HepG2 (cell line): Measurements from ENCODE around the gene PSIP1. TPM values are rescaled to one million over a fixed set of nuclear protein-coding genes. Genes with fewer than 3 reads are reported as not detected.

ENCODE experiments used
- EEA1 ChIP-seq: sonication (generic); formaldehyde crosslinking; IDR thresholded peaks from 2 replicates; pipeline ENCODE4 v1.5.1; 2020; ENCODE audit warnings: mild to moderate bottlenecking, missing genetic modification reagents, borderline replicate concordance
- KLF15 ChIP-seq: sonication (generic); formaldehyde crosslinking; IDR thresholded peaks from 2 replicates; pipeline ENCODE4 v1.8.1; 2023; ENCODE audit warnings: borderline replicate concordance, mild to moderate bottlenecking, inconsistent platforms, missing genetic modification reagents, mixed read lengths
- MTF1 ChIP-seq: sonication (generic); formaldehyde crosslinking; IDR thresholded peaks from 2 replicates; pipeline ENCODE4 v1.5.0; 2020; ENCODE audit warnings: missing genetic modification reagents
- NFAT5 ChIP-seq: sonication (generic); formaldehyde crosslinking; IDR thresholded peaks from 2 replicates; pipeline ENCODE4 v1.4.0; 2020; ENCODE audit warnings: missing genetic modification reagents
- NFKBIZ ChIP-seq: IDR thresholded peaks from 2 replicates; pipeline ENCODE4 v1.6.1; 2018; ENCODE audit warnings: missing genetic modification reagents, missing compliant biosample characterization
- RXRB ChIP-seq: IDR thresholded peaks from 2 replicates; pipeline ENCODE4 v1.6.1; 2016; ENCODE audit warnings: borderline replicate concordance, missing genetic modification reagents, missing compliant biosample characterization
- STAT5B ChIP-seq: sonication (generic); formaldehyde crosslinking; IDR thresholded peaks from 2 replicates; pipeline ENCODE4 v1.4.0; 2020; ENCODE audit warnings: missing genetic modification reagents
- TEF ChIP-seq: sonication (generic); formaldehyde crosslinking; IDR thresholded peaks from 2 replicates; pipeline ENCODE4 v1.5.0; 2020; ENCODE audit warnings: missing genetic modification reagents
- ZFP36L1 ChIP-seq: sonication (generic); formaldehyde crosslinking; IDR thresholded peaks from 2 replicates; pipeline ENCODE4 v1.8.0; 2022; ENCODE audit warnings: mild to moderate bottlenecking, missing genetic modification reagents, moderate library complexity
- ZNF33A ChIP-seq: sonication (generic); formaldehyde crosslinking; IDR thresholded peaks from 2 replicates; pipeline ENCODE4 v1.5.1; 2020; ENCODE audit warnings: missing genetic modification reagents, mild to moderate bottlenecking, moderate library complexity, borderline replicate concordance
- ZNF510 ChIP-seq: sonication (generic); formaldehyde crosslinking; IDR thresholded peaks from 2 replicates; pipeline ENCODE4 v1.4.0; 2020; ENCODE audit warnings: low read depth, mild to moderate bottlenecking, missing genetic modification reagents
- ZNF589 ChIP-seq: sonication (generic); formaldehyde crosslinking; conservative IDR thresholded peaks from 2 replicates; pipeline ENCODE4 v1.8.0; 2022; ENCODE audit warnings: mild to moderate bottlenecking, moderate library complexity, missing genetic modification reagents
- ZNF605 ChIP-seq: sonication (generic); formaldehyde crosslinking; IDR thresholded peaks from 2 replicates; pipeline ENCODE4 v1.8.0; 2022; ENCODE audit warnings: mild to moderate bottlenecking, missing genetic modification reagents
- ZNF639 ChIP-seq: conservative IDR thresholded peaks from 2 replicates; pipeline ENCODE4 v1.6.1; 2018; ENCODE audit warnings: missing genetic modification reagents
- ZNF784 ChIP-seq: sonication (generic); formaldehyde crosslinking; IDR thresholded peaks from 2 replicates; pipeline ENCODE4 v1.5.1; 2020; ENCODE audit warnings: missing genetic modification reagents, mild to moderate bottlenecking, borderline replicate concordance
- polyA plus RNA-seq, 8 experiments: library from polyadenylated mRNA; depleted of rRNA in 3 of 8; stranded (reverse) in 7 of 8; unstranded in 1 of 8; fragments of >200 nt; fragmentation: Illumina TruSeq in 4 of 8; extraction: Trizol in 4 of 8; gene quantifications; 2 replicates each; pipeline versions ENCODE4 v1.2.1 to v1.2.3, GENCODE V29; 2011 to 2016; ENCODE audit warnings: low read depth in 4 of 8, missing spikeins in 1 of 8, mixed read lengths in 1 of 8; ENCODE audit not compliant: insufficient read depth in 1 of 8
- total RNA-seq, 5 experiments: library from RNA; depleted of rRNA; stranded (reverse); fragments of >200 nt; fragmentation: Illumina TruSeq; extraction: Trizol; gene quantifications; 2 replicates each; pipeline ENCODE4 v1.2.3, GENCODE V29; 2016; ENCODE audit warnings: low read depth in 1 of 5
- TF ChIP-seq, protein P1 (sequence below): sonication (generic); formaldehyde crosslinking; IDR thresholded peaks from 2 replicates; pipeline ENCODE4 v1.5.0; 2020; ENCODE audit warnings: missing genetic modification reagents
- TF ChIP-seq, protein P2 (sequence below): sonication (generic); formaldehyde crosslinking; IDR thresholded peaks from 2 replicates; pipeline ENCODE4 v1.4.0; 2020; ENCODE audit warnings: mild to moderate bottlenecking, missing genetic modification reagents

The PSIP1 gene
- total and polyA plus RNA-seq, 2 of the 13 experiments (the other 11 are each of a cell fraction or from before 2014, with no cell fraction given) = 12.6 to 46.4 TPM

DNA sequence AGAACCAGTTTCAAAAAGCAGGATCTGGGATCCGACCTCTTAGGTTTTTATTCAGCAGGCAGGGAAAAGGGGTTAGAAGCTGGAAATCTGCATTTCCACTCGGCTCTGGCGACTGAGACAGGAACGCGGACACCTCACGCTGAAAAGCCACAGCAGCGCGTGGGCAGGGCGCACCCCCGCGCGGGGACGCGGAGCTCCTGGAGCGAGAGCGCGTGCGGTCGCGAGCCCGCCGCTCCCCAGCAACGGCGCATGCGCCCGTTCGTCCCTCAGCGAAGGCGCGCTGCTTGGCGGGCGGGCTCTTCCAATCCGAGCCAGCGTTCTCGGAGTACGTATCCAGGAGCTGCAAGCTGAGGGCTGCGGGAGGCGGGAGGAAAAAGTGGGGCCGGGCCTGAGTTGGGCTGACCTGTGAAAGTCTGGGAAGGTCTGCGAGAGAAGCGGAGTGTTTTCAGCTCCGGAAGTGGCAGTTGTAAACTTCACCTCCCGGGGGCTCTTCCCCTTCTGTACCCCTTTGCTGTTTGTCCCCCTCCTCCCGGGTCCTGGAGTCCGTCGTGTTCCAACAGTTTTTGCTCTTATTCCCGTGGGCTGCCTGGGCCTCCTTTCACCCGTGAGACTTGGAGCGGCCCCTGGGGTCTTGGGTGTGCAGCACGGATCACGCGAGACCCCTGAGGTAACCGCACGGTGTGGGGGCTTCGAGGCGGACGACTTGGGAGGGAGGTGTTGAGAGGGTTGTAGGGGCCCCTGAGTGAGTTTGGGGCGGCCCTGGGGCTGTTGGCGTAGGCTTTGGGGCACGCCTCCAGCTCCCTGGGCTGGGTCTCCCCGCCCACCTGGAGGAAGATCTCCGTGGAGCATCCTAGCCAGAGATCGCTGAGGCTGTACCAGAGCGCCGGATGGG is 42.1 kb upstream of the PSIP1 start, which contains the start of gene CCDC171 (continued):
- TF ChIP-seq KLF15 = no peak; the same call in 1 of the 2 replicates
- no peak for TF ChIP-seq STAT5B
- TF ChIP-seq ZNF589 (CRISPR knock-in tag) = no peak
- no peak for TF ChIP-seq ZNF33A (CRISPR knock-in tag)
- peak; percentile 64; the same call in 1 of the 2 replicates for TF ChIP-seq ZNF784 (CRISPR knock-in tag)
- peak; percentile 25; the same call in 1 of the 2 replicates for TF ChIP-seq RXRB
- TF ChIP-seq, protein P1, sequence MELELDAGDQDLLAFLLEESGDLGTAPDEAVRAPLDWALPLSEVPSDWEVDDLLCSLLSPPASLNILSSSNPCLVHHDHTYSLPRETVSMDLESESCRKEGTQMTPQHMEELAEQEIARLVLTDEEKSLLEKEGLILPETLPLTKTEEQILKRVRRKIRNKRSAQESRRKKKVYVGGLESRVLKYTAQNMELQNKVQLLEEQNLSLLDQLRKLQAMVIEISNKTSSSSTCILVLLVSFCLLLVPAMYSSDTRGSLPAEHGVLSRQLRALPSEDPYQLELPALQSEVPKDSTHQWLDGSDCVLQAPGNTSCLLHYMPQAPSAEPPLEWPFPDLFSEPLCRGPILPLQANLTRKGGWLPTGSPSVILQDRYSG = no peak
- TF ChIP-seq, protein P2, sequence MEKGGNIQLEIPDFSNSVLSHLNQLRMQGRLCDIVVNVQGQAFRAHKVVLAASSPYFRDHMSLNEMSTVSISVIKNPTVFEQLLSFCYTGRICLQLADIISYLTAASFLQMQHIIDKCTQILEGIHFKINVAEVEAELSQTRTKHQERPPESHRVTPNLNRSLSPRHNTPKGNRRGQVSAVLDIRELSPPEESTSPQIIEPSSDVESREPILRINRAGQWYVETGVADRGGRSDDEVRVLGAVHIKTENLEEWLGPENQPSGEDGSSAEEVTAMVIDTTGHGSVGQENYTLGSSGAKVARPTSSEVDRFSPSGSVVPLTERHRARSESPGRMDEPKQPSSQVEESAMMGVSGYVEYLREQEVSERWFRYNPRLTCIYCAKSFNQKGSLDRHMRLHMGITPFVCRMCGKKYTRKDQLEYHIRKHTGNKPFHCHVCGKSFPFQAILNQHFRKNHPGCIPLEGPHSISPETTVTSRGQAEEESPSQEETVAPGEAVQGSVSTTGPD (CRISPR knock-in tag) = no peak
- peak; percentile 76; the same call in 1 of the 2 replicates for TF ChIP-seq ZNF605 (CRISPR knock-in tag)
- no peak for TF ChIP-seq NFKBIZ (CRISPR knock-in tag)
- TF ChIP-seq EEA1 (CRISPR knock-in tag) = peak; percentile 22; the same call in 1 of the 2 replicates
- TF ChIP-seq ZNF639 (CRISPR knock-in tag) = peak; percentile 47; the same call in 1 of the 2 replicates
- TF ChIP-seq ZNF510 (CRISPR knock-in tag) = no peak
- no peak for TF ChIP-seq MTF1 (CRISPR knock-in tag)
- TF ChIP-seq TEF (CRISPR knock-in tag) = peak; percentile 16; the same call in 1 of the 2 replicates
- peak; percentile 84; the same call in 1 of the 2 replicates for TF ChIP-seq NFAT5 (CRISPR knock-in tag)
- TF ChIP-seq ZFP36L1 (CRISPR knock-in tag) = no peak
